Breast epithelium (tissue), 4 donors: ENCODE results near the gene PPP2R3B. TPM values are rescaled to one million over a fixed set of nuclear protein-coding genes. Genes with fewer than 3 reads are reported as not detected.
"Not testable (repeated sequence)": the region's sequence is repeated elsewhere in the genome, so short reads cannot be mapped to it uniquely, and the experiment has no call there.

ENCODE experiments used
- DNase-seq, 2 donors: peaks; one replicate each; pipeline ENCODE4 v3.0.0-alpha.2; 2019; ENCODE audit warnings: low spot score in 2 of 2
- H3K27ac ChIP-seq, 2 donors: fragments of 200-600 bp; sonication (generic) in 1 of 2; one replicate each; pipeline ENCODE4 v1.5.1; 2016 to 2019; ENCODE audit warnings: mild to moderate bottlenecking in 1 of 2
- H3K27me3 ChIP-seq, 2 donors: fragments of 200-600 bp; sonication (generic) in 1 of 2; one replicate each; pipeline versions ENCODE4 v1.5.1 to v1.6.0; 2017 to 2019; ENCODE audit warnings: control low read depth in 1 of 2, mild to moderate bottlenecking in 1 of 2
- H3K36me3 ChIP-seq: fragments of 200-600 bp; one replicate; pipeline ENCODE4 v1.5.1; 2019
- H3K4me1 ChIP-seq, 2 donors: fragments of 200-600 bp; sonication (generic); one replicate each; pipeline ENCODE4 v1.5.1; 2016 to 2019; ENCODE audit warnings: control low read depth in 1 of 2
- H3K4me3 ChIP-seq, 3 donors: fragments of 200-600 bp; sonication (generic); 1 replicate in 2 of 3; 2 replicates in 1 of 3; pipeline ENCODE4 v1.5.1; 2016 to 2019; ENCODE audit warnings: mild to moderate bottlenecking in 3 of 3, moderate library complexity in 2 of 3
- H3K9me3 ChIP-seq, 2 donors: fragments of 200-600 bp; sonication (generic) in 1 of 2; one replicate each; pipeline ENCODE4 v1.5.1; 2016 to 2019; ENCODE audit warnings: control low read depth in 1 of 2
- CTCF ChIP-seq, 3 donors: fragments of 450-650 bp; IDR thresholded peaks; one replicate each; pipeline ENCODE4 v1.5.1; 2016 to 2017; ENCODE audit warnings: antibody characterized with exemption in 3 of 3, mild to moderate bottlenecking in 3 of 3, moderate library complexity in 3 of 3
- POLR2A ChIP-seq: fragments of 450-650 bp; IDR thresholded peaks from one replicate; pipeline ENCODE4 v1.6.1; 2016; ENCODE audit warnings: antibody characterized with exemption, mild to moderate bottlenecking, moderate library complexity
- POLR2AphosphoS5 ChIP-seq, 3 donors: sonication (generic); formaldehyde crosslinking; IDR thresholded peaks; one replicate each; pipeline ENCODE4 v1.6.1; 2017; ENCODE audit warnings: antibody characterized with exemption in 3 of 3
- intact Hi-C: fragments of 100-400 bp; cut with DNase I; formaldehyde crosslinking; loops from one replicate; pipeline ENCODE4 v1.15.1; 2023; ENCODE audit warnings: low total_unique reads
- total RNA-seq, 3 donors: library from RNA; depleted of rRNA; stranded (reverse); fragments of >200 nt; gene quantifications; one replicate each; pipeline ENCODE4 v1.1.0, GENCODE V29; 2016

PPP2R3B gene
- total RNA-seq, 3 donors from 2014 or later, result 10.4 to 23.3 (median 23.1) TPM

- Histone ChIP-seq H3K4me1 (no peaks in the 10 kb centered on the region), H3K27ac (no peak overlapping the region), H3K4me3 (no peak overlapping the region), H3K9me3 (peaks cover 3 to 5% of the 10 kb centered on the region in 2 donors), H3K36me3 (peaks cover 12% of the 10 kb centered on the region), H3K27me3 (no peaks in the 10 kb centered on the region)
- intact Hi-C loops, result no loop called here
- TF ChIP-seq POLR2A, result no peak
- no peak for TF ChIP-seq CTCF (IDR thresholded peaks at IDR 0.05)
- no peak for TF ChIP-seq POLR2AphosphoS5 (IDR thresholded peaks at IDR 0.05)
- DNase-seq, result peak in 1 of 2 donors; percentile 45
These were observed 79.2 kb downstream of the PPP2R3B start for GRCh38 chrX:307261-308111.

- H3K27me3 ChIP-seq, H3K36me3 ChIP-seq, DNase-seq, H3K4me3 ChIP-seq, H3K4me1 ChIP-seq, H3K27ac ChIP-seq, intact Hi-C loops, H3K9me3 ChIP-seq: not testable (repeated sequence)
These were observed 80.0 kb downstream of the PPP2R3B start for GRCh38 chrX:306614-307251.

GRCh38 chrX:305781-306613 lies 80.7 kb downstream of the PPP2R3B start:
- H3K27me3 ChIP-seq, H3K4me1 ChIP-seq, H3K9me3 ChIP-seq, H3K27ac ChIP-seq, intact Hi-C loops, H3K4me3 ChIP-seq, H3K36me3 ChIP-seq: not testable (repeated sequence)
- peak in 1 of 2 donors; percentile 20 for DNase-seq

GRCh38 chrX:302975-303374 lies 83.7 kb downstream of the PPP2R3B start:
- no peaks in the 10 kb centered on the region for H3K4me1 ChIP-seq
- H3K4me3 ChIP-seq, result no peak overlapping the region
- intact Hi-C loops, result no loop called here
- H3K27ac ChIP-seq, result no peak overlapping the region
- TF ChIP-seq CTCF (IDR thresholded peaks at IDR 0.05), result no peak
- TF ChIP-seq POLR2AphosphoS5 (IDR thresholded peaks at IDR 0.05), result no peak
- TF ChIP-seq POLR2A, result no peak
- peaks cover 3 to 5% of the 10 kb centered on the region in 2 donors for H3K9me3 ChIP-seq
- H3K36me3 ChIP-seq, result peaks cover 7% of the 10 kb centered on the region
- H3K27me3 ChIP-seq, result no peaks in the 10 kb centered on the region
- DNase-seq, result peak in 1 of 2 donors; percentile 27

GRCh38 chrX:300334-300733 lies 86.4 kb downstream of the PPP2R3B start:
- no peaks in the 10 kb centered on the region for H3K27me3 ChIP-seq
- peaks cover 3 to 5% of the 10 kb centered on the region in 2 donors for H3K9me3 ChIP-seq
- H3K27ac ChIP-seq, result no peak overlapping the region
- peaks cover 7% of the 10 kb centered on the region for H3K36me3 ChIP-seq
- TF ChIP-seq POLR2AphosphoS5 (IDR thresholded peaks at IDR 0.05), result no peak
- H3K4me3 ChIP-seq, result no peak overlapping the region
- intact Hi-C loops, result no loop called here
- no peak for DNase-seq
- no peaks in the 10 kb centered on the region for H3K4me1 ChIP-seq

- Histone ChIP-seq H3K36me3 (no peaks in the 10 kb centered on the region), H3K27me3 (no peaks in the 10 kb centered on the region), H3K27ac (no peak overlapping the region), H3K4me1 (no peaks in the 10 kb centered on the region), H3K9me3 (peaks cover 0 to 3% of the 10 kb centered on the region in 2 donors), H3K4me3 (no peak overlapping the region)
- intact Hi-C loops, result no loop called here
- peak in 1 of 2 donors; percentile 35 for DNase-seq
- no peak for TF ChIP-seq POLR2AphosphoS5 (IDR thresholded peaks at IDR 0.05)
- no peak for TF ChIP-seq CTCF (IDR thresholded peaks at IDR 0.05)
- TF ChIP-seq POLR2A, result no peak
These were observed 87.7 kb downstream of the PPP2R3B start for GRCh38 chrX:298993-299392.
